Mucosa of descending colon (tissue), 3 donors: ENCODE measurements around the gene ADISSP. TPM values are rescaled to one million over a fixed set of nuclear protein-coding genes. Genes with fewer than 3 reads are reported as not detected.

Experiments
- ATAC-seq: fragments of 200-7000 bp; cut with Tn5 transposase; one replicate; pipeline ENCODE4 v1.9.1; 2020; ENCODE audit warnings: mild to moderate bottlenecking, moderate library complexity
- DNase-seq, 3 donors: peaks; one replicate each; pipeline ENCODE4 v3.0.0-alpha.2; 2020
- H3K36me3 ChIP-seq: fragments of 200-600 bp; one replicate; pipeline ENCODE4 v1.8.0; 2021; ENCODE audit warnings: low read depth, mild to moderate bottlenecking
- H3K4me1 ChIP-seq: fragments of 200-600 bp; one replicate; pipeline ENCODE4 v1.8.0; 2021; ENCODE audit warnings: low read depth, mild to moderate bottlenecking
- H3K4me3 ChIP-seq: fragments of 200-600 bp; one replicate; pipeline ENCODE4 v1.8.0; 2021; ENCODE audit warnings: mild to moderate bottlenecking
- H3K9me3 ChIP-seq: fragments of 200-600 bp; one replicate; pipeline ENCODE4 v1.8.0; 2021; ENCODE audit warnings: mild to moderate bottlenecking
- intact Hi-C, 2 donors: fragments of 100-400 bp; cut with DNase I in 1 of 2; cut with micrococcal nuclease in 1 of 2; formaldehyde crosslinking; loops; one replicate each; pipeline versions ENCODE4 v1.11.0 to v1.11.1; 2022; cut with DNase I, micrococcal nuclease
- total RNA-seq, 3 donors: library from RNA; stranded (reverse); fragmentation: NEBNext Ultra II Directional in 2 of 3; extraction: Animal tissue kit (Norgen Biotek cat#: 25700) in 2 of 3; gene quantifications; one replicate each; pipeline versions ENCODE4 v1.2.1 to v1.2.4, GENCODE V29; 2021 to 2023
- TF ChIP-seq, protein P1 (sequence below): fragments of 200-600 bp; IDR thresholded peaks from one replicate; pipeline ENCODE4 v1.8.0; 2022; ENCODE audit warnings: antibody characterized with exemption, mild to moderate bottlenecking
- donor health status: DM: no; HTN: no; CAD: no; lungs with moderate emphysema.
- donor health status: DM: no; HTN: no; CAD: no.
- donor health status: DM: no; HTN: yes; CAD: no.

Gene ADISSP
- total RNA-seq, 3 donors from 2014 or later, result 14.5 to 69.6 (median 26.5) TPM

DNA sequence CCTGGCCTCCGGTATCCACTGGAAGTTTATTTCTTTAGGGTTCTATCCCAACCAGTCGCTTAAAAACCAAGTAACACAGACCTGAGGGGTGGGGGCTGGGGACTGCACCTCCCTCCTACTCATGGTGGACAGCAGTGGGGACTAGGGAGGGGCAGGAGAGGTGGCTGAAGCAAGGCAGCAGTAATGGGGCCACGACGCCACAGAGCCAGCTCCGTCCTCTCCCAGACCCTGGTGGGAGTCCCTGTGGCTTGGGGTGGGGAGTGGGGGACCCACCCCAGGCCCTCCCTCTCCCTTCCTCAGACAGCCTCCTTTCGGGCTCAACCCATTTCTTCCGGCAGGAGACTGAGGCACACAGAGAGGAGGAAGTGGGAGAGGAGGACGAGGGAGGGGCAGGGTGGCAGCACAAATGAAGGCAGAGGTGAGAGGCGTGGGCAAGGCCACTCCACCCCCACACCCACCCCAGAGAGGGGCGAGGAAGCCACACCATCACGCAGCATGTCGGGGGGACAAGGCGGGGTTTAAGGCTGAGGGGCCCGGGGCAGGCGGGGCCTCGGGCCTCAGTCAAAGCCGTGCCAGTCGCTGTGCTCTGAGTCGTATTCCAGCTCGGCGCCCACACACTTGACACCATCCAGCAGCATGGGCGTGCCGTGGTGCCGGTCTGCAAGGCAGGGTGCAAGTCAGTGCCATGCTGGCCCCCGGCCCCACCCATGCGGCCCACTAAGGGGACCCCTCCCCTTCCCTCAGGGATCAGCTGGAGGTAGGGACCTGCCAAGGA lies 13.9 kb downstream of the ADISSP start:
- DNase-seq (no peak), ATAC-seq (no peak)
- Histone ChIP-seq H3K36me3 (no peaks in the 10 kb centered on the region), H3K4me1 (peaks cover 7% of the 10 kb centered on the region), H3K9me3 (no peaks in the 10 kb centered on the region), H3K4me3 (no peak overlapping the region)
- intact Hi-C loops, result no loop called here
- TF ChIP-seq, protein P1, sequence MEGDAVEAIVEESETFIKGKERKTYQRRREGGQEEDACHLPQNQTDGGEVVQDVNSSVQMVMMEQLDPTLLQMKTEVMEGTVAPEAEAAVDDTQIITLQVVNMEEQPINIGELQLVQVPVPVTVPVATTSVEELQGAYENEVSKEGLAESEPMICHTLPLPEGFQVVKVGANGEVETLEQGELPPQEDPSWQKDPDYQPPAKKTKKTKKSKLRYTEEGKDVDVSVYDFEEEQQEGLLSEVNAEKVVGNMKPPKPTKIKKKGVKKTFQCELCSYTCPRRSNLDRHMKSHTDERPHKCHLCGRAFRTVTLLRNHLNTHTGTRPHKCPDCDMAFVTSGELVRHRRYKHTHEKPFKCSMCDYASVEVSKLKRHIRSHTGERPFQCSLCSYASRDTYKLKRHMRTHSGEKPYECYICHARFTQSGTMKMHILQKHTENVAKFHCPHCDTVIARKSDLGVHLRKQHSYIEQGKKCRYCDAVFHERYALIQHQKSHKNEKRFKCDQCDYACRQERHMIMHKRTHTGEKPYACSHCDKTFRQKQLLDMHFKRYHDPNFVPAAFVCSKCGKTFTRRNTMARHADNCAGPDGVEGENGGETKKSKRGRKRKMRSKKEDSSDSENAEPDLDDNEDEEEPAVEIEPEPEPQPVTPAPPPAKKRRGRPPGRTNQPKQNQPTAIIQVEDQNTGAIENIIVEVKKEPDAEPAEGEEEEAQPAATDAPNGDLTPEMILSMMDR, result no peak

DNA sequence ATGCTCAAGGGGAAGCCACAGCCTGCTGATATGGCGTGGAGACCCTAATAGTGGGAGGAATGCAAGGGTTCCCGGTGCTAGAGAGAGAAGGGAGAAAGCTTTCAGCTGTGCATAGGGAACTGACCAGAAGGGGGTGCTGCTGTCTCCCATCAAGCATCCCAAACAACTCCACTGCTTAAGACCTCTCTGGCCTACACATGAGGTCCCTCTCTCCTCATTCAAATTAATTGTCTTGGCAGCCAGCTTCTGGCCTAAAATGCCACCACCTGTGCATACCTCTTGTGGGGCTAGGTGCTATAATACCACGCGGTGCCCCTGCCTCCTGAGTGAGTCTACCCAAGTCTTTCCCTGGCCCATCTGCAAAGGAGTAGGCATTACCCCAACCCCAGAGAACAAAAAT lies 14.5 kb downstream of the ADISSP start:
- peak in 2 of 3 donors; percentile 60 to 89 for DNase-seq
- TF ChIP-seq, protein P1, result peak; percentile 39
- H3K36me3 ChIP-seq, result no peaks in the 10 kb centered on the region
- no peaks in the 10 kb centered on the region for H3K9me3 ChIP-seq
- peaks cover 7% of the 10 kb centered on the region for H3K4me1 ChIP-seq
- ATAC-seq, result peak; percentile 71
- intact Hi-C loops, result no loop called here
- H3K4me3 ChIP-seq, result no peak overlapping the region

DNA sequence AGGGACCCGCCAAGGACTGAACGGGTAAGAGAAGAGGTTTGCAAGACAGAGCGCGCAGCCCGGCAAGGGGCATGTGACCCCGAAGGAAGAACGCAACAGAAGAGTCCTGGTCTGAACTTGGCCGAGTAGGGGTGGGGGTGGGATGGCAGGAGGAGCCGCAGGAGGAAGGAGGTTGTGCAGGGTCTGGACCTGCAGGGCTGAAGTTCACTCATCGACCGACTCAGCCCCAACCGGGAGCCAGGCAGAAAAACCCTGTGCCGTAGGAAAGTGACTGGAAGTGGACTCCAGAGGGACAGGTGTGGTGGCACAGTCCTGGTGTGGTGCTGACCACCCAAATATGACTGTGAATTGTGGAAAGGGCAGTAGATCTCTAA lies 15.2 kb downstream of the ADISSP start:
- ATAC-seq, result no peak
- Histone ChIP-seq H3K9me3 (no peaks in the 10 kb centered on the region), H3K4me1 (peaks cover 7% of the 10 kb centered on the region), H3K36me3 (no peaks in the 10 kb centered on the region), H3K4me3 (no peak overlapping the region)
- TF ChIP-seq, protein P1, result no peak
- intact Hi-C loops, result no loop called here
- DNase-seq, result no peak

DNA sequence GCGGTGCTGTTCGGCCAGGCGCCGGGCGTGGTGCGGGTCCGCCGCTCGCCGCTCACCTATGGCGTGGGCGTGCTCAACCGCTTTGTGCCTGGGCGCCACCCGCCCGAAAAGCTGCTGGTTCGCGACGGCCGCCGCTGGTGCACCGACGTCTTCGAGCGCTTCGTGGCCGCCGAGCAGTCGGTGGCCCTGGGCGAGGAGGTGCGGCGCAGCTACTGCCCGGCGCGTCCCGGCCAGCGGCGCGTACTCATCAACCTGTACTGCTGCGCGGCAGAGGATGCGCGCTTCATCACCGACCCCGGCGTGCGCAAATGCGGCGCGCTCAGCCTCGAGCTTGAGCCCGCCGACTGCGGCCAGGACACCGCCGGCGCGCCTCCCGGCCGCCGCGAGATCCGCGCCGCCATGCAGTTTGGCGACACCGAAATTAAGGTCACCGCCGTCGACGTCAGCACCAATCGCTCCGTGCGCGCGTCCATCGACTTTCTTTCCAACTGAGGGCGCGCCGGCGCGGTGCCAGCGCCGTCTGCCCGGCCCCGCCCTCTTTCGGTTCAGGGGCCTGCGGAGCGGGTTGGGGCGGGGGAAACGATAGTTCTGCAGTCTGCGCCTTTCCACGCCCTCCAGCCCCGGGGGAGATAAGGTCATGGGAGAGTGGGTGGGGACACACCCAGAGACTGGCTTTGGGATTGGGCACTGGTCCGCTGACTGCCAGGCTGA lies 15.7 kb downstream of the ADISSP start:
- DNase-seq, result peak; percentile 70 to 80 (median 74)
- no peaks in the 10 kb centered on the region for H3K9me3 ChIP-seq
- peaks cover 7% of the 10 kb centered on the region for H3K4me1 ChIP-seq
- TF ChIP-seq, protein P1, result no peak
- no peak overlapping the region for H3K4me3 ChIP-seq
- intact Hi-C loops, result no loop called here
- no peaks in the 10 kb centered on the region for H3K36me3 ChIP-seq
- ATAC-seq, result peak; percentile 60

DNA sequence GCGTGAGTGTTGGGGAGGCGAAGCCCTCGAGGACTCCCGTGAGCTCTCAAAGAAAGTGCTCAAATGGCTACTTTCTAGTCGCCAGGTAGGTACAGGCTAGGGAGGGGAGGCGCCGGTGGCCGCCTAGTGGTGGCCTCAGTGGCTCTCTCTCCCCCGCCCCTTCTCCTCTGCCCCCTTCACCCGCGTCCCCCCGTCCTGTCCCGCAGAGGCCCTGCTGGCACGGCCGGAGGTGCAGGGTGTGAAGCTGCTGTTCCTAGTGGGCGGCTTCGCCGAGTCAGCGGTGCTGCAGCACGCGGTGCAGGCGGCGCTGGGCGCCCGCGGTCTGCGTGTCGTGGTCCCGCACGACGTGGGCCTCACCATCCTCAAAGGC lies 16.3 kb downstream of the ADISSP start:
- ATAC-seq (no peak), DNase-seq (no peak)
- TF ChIP-seq, protein P1, result no peak
- H3K9me3 ChIP-seq, result no peaks in the 10 kb centered on the region
- intact Hi-C loops, result no loop called here
- no peaks in the 10 kb centered on the region for H3K36me3 ChIP-seq
- H3K4me1 ChIP-seq, result peaks cover 7% of the 10 kb centered on the region
- no peak overlapping the region for H3K4me3 ChIP-seq
